Mesothelial cell of epicardium (in vitro differentiated cells): ENCODE measurements around the gene DNAJC30. TPM values are rescaled to one million over a fixed set of nuclear protein-coding genes. Genes with fewer than 3 reads are reported as not detected.

Experiments used
- DNase-seq, 2 experiments: peaks; one replicate each; pipeline ENCODE4 v3.0.0; 2021; ENCODE audit warnings: low spot score in 2 of 2; ENCODE audit not compliant: unreplicated experiment in 2 of 2
- H3K27ac Mint-ChIP-seq: 2 replicates; pipeline ENCODE4 v1.8.0; 2021; ENCODE audit warnings: mixed read lengths
- H3K27me3 Mint-ChIP-seq: 2 replicates; pipeline ENCODE4 v1.8.0; 2021; ENCODE audit warnings: low read depth, mixed read lengths
- H3K36me3 Mint-ChIP-seq: 2 replicates; pipeline ENCODE4 v1.8.0; 2021; ENCODE audit warnings: mixed read lengths
- H3K4me1 Mint-ChIP-seq: 2 replicates; pipeline ENCODE4 v1.8.0; 2021; ENCODE audit warnings: mixed read lengths
- H3K4me3 Mint-ChIP-seq: 2 replicates; pipeline ENCODE4 v1.8.0; 2021; ENCODE audit warnings: mild to moderate bottlenecking, moderate library complexity, mixed read lengths
- H3K9me3 Mint-ChIP-seq: 2 replicates; pipeline ENCODE4 v1.8.0; 2021; ENCODE audit warnings: mixed read lengths
- CTCF ChIP-seq: fragments of 200-600 bp; sonication (generic); IDR thresholded peaks from one replicate; pipeline ENCODE4 v1.5.0; 2021; ENCODE audit warnings: antibody characterized with exemption; ENCODE audit not compliant: unreplicated experiment
- total RNA-seq: library from RNA; stranded (reverse); gene quantifications from 3 replicates; pipeline ENCODE4 v1.2.1, GENCODE V29; 2021

DNAJC30 gene
- total RNA-seq, 1 donor from 2014 or later, result 13.1 TPM

DNA sequence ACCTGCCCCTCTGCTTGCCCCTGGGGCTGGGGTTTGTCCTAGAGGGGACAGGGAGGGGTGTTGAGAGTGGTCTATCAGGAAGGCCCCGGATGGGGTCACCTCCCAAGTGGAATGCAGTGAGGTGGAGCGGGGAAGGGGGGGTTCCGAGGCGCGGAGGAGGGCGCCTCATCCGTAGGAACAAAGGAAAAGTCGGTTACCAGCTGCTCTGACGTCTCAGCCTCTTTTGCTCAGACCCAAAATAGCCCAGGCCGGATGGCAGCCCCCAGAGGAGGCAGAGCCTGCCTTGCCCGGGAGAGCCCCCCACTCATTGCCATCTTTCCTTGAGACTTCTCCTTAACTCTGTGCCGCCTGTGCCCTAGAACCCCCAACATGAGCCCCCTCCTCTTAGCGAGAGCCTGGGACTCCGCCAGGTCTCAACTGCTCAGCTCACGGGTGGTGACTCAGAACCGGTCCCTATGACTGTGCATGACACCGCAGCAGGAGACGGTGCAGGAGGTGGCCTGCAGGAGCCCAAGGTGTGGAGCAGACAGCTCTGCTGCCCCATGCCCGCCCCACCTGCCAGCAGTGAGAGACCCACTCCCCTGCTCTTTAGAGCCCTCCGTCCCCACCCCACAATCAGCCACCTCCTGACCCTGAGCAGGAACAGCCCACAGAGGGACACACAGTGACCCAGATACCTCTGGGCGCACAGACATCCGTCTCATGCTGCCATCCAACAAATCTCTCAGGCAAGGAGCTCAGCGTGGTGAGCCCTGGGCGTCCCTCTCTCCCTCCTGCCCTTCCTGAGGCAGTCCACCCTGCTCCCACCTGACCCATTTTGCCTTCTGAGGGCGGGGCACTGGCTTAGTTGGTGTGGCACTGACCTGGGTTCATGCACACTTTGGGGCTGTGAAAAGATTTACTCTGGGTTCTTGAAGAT is 23.1 kb upstream of the DNAJC30 start:
- Mint-ChIP-seq H3K4me3 (no peak overlapping the region), H3K36me3 (peaks cover 11% of the 10 kb centered on the region), H3K27me3 (no peaks in the 10 kb centered on the region), H3K9me3 (no peaks in the 10 kb centered on the region), H3K4me1 (no peaks in the 10 kb centered on the region), H3K27ac (no peak overlapping the region)
- DNase-seq, result no peak
- no peak for TF ChIP-seq CTCF

DNA sequence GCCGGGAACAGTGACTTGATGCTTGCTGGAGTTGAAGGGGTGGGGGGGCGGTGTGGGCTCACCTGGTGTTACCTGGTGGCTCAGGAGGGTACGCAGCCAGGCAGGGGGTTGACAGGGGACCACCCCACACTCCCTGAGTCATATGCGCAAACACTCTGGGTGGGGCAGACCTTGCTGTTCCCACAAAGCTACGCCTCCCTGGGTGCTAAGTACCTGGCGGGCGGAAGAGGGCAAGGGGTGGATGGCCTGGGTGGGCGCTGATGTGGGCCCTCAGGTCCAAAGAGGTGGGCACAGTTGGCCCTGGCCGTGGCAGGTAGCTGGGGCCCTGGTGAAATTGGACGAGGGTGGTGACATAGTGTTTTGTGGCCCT is 22.3 kb upstream of the DNAJC30 start:
- no peaks in the 10 kb centered on the region for H3K27me3 Mint-ChIP-seq
- no peak overlapping the region for H3K4me3 Mint-ChIP-seq
- no peak overlapping the region for H3K27ac Mint-ChIP-seq

GRCh38 chr7:73704640-73705550 is 21.6 kb upstream of the DNAJC30 start:
- Mint-ChIP-seq H3K9me3 (no peaks in the 10 kb centered on the region), H3K36me3 (peaks cover 11% of the 10 kb centered on the region), H3K4me3 (no peak overlapping the region), H3K27ac (no peak overlapping the region), H3K4me1 (no peaks in the 10 kb centered on the region), H3K27me3 (no peaks in the 10 kb centered on the region)
- TF ChIP-seq CTCF, result no peak
- DNase-seq, result no peak

More for the DNA sequence above, 22.3 kb upstream of the DNAJC30 start:
- TF ChIP-seq CTCF, result no peak
- Mint-ChIP-seq H3K9me3 (no peaks in the 10 kb centered on the region), H3K4me1 (no peaks in the 10 kb centered on the region), H3K36me3 (peaks cover 11% of the 10 kb centered on the region)
- DNase-seq, result no peak

DNA sequence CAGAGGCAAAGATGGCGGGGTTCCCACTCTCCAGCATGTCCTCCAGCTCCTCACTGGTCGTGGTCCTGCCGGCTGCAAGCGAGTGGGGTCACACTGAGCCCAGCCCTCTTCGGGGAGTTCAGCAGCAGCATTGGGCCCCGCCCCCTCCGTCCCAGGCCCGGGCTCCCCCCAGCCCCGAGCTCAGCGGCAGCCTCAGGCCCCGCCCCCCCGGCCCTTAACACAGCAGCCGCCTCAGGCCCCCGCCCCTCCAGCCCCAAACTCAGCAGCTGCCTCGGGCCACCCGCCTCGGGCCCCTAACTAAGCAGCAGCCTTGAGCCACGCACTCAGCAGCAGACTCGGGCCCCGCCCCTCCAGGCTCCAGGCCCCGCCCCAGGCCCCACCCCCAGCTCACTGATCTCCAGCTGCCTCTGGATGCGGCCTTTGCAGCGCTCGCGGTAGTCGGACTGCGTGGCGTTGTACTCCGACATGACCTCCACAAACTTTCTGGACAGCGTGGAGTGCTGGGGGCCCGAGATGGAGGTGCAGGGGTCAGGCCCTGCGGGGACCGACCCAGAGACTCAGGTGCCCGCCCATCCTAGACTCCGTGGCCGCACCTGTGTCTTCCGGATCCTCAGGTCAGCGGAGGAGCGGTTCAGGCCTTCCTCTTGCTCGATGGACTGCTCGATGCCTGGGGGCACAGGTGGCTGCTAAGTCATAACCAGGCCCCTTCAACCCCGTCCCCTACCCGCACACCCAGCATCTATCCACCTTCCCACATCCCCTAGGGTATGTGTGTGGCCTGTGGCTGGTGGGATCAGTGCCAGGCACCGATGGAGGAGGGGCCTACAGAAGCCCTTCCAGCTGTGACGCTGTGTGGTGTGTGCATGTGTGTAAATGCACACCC is 20.7 kb upstream of the DNAJC30 start:
- no peak for TF ChIP-seq CTCF
- H3K27ac Mint-ChIP-seq, result no peak overlapping the region
- no peaks in the 10 kb centered on the region for H3K4me1 Mint-ChIP-seq
- H3K4me3 Mint-ChIP-seq, result no peak overlapping the region
- H3K27me3 Mint-ChIP-seq, result no peaks in the 10 kb centered on the region
- H3K36me3 Mint-ChIP-seq, result peaks cover 11% of the 10 kb centered on the region
- DNase-seq, result peak in 1 of 2 experiments; percentile 55
- no peaks in the 10 kb centered on the region for H3K9me3 Mint-ChIP-seq

GRCh38 chr7:73703225-73703624 is 20.0 kb upstream of the DNAJC30 start:
- TF ChIP-seq CTCF, result no peak
- no peak overlapping the region for H3K27ac Mint-ChIP-seq

More at GRCh38 chr7:73703225-73703624, 20.0 kb upstream of the DNAJC30 start:
- Mint-ChIP-seq H3K4me3 (no peak overlapping the region), H3K27me3 (no peaks in the 10 kb centered on the region), H3K4me1 (no peaks in the 10 kb centered on the region), H3K36me3 (peaks cover 16% of the 10 kb centered on the region), H3K9me3 (no peaks in the 10 kb centered on the region)
- no peak for DNase-seq
